Mucosa of rectum (tissue), 2 donors: ENCODE results near the gene CSMD2.

Experiments
- H3K27ac ChIP-seq, 2 donors: one replicate each; pipeline ENCODE4 v1.7.0; 2013; ENCODE audit warnings: inconsistent platforms in 2 of 2, low read depth in 2 of 2, low read length in 2 of 2
- H3K27me3 ChIP-seq, 2 donors: one replicate each; pipeline ENCODE4 v1.7.0; 2013; ENCODE audit warnings: low read length in 2 of 2; ENCODE audit not compliant: control insufficient read depth in 2 of 2, insufficient read depth in 2 of 2
- H3K36me3 ChIP-seq, 2 donors: one replicate each; pipeline ENCODE4 v1.7.0; 2013; ENCODE audit warnings: low read length in 2 of 2; ENCODE audit not compliant: control insufficient read depth in 2 of 2, insufficient read depth in 2 of 2
- H3K4me1 ChIP-seq, 2 donors: one replicate each; pipeline ENCODE4 v1.7.0; 2013; ENCODE audit warnings: low read length in 2 of 2, mild to moderate bottlenecking in 1 of 2; ENCODE audit not compliant: control insufficient read depth in 2 of 2, insufficient read depth in 2 of 2
- H3K4me3 ChIP-seq, 2 donors: one replicate each; pipeline ENCODE4 v1.7.0; 2013; ENCODE audit warnings: low read length in 2 of 2
- H3K9ac ChIP-seq, 2 donors: one replicate each; pipeline ENCODE4 v1.7.0; 2013; ENCODE audit warnings: low read length in 2 of 2, low read depth in 1 of 2, mild to moderate bottlenecking in 1 of 2
- H3K9me3 ChIP-seq, 2 donors: one replicate each; pipeline ENCODE4 v1.7.0; 2013; ENCODE audit warnings: low read length in 2 of 2; ENCODE audit not compliant: control insufficient read depth in 2 of 2
- donor health status: healthy.
- donor health status: Normal muscosa, but diverticular disease.

Gene CSMD2

GRCh38 chr1:33601751-33602150 is 563.3 kb downstream of the CSMD2 start:
- Histone ChIP-seq H3K27me3 (no peaks in the 10 kb centered on the region), H3K27ac (no peak overlapping the region), H3K36me3 (no peaks in the 10 kb centered on the region), H3K9me3 (no peaks in the 10 kb centered on the region), H3K9ac (no peak overlapping the region), H3K4me1 (no peaks in the 10 kb centered on the region), H3K4me3 (no peak overlapping the region)

- H3K4me1 ChIP-seq: no peaks in the 10 kb centered on the region
- no peak overlapping the region for H3K27ac ChIP-seq
- no peaks in the 10 kb centered on the region for H3K36me3 ChIP-seq
- H3K9me3 ChIP-seq: no peaks in the 10 kb centered on the region
- H3K9ac ChIP-seq: no peak overlapping the region
- H3K27me3 ChIP-seq: no peaks in the 10 kb centered on the region
- no peak overlapping the region for H3K4me3 ChIP-seq
Measured at GRCh38 chr1:33599516-33600115, 565.4 kb downstream of the CSMD2 start.

- H3K36me3 ChIP-seq: no peaks in the 10 kb centered on the region
- H3K4me1 ChIP-seq: no peaks in the 10 kb centered on the region
- no peaks in the 10 kb centered on the region for H3K9me3 ChIP-seq
- H3K9ac ChIP-seq: no peak overlapping the region
- peaks cover 2 to 3% of the 10 kb centered on the region in 2 donors for H3K27me3 ChIP-seq
- no peak overlapping the region for H3K27ac ChIP-seq
- no peak overlapping the region for H3K4me3 ChIP-seq
Measured at GRCh38 chr1:33588726-33589125, 576.3 kb downstream of the CSMD2 start.

GRCh38 chr1:33586795-33587194 is 578.2 kb downstream of the CSMD2 start:
- Histone ChIP-seq H3K36me3 (no peaks in the 10 kb centered on the region), H3K9ac (no peak overlapping the region), H3K4me3 (no peak overlapping the region), H3K27me3 (peaks cover 0 to 3% of the 10 kb centered on the region in 2 donors), H3K27ac (no peak overlapping the region), H3K4me1 (no peaks in the 10 kb centered on the region), H3K9me3 (no peaks in the 10 kb centered on the region)

GRCh38 chr1:33586106-33586505 is 578.9 kb downstream of the CSMD2 start:
- no peaks in the 10 kb centered on the region for H3K4me1 ChIP-seq

GRCh38 chr1:33583567-33583966 is 581.5 kb downstream of the CSMD2 start:
- H3K27ac ChIP-seq: no peak overlapping the region
- H3K4me3 ChIP-seq: no peak overlapping the region
- no peaks in the 10 kb centered on the region for H3K4me1 ChIP-seq
- no peak overlapping the region for H3K9ac ChIP-seq
- no peaks in the 10 kb centered on the region for H3K36me3 ChIP-seq
- no peaks in the 10 kb centered on the region for H3K9me3 ChIP-seq
- no peaks in the 10 kb centered on the region for H3K27me3 ChIP-seq

More at GRCh38 chr1:33586106-33586505, 578.9 kb downstream of the CSMD2 start:
- no peaks in the 10 kb centered on the region for H3K36me3 ChIP-seq
- peaks cover 0 to 3% of the 10 kb centered on the region in 2 donors for H3K27me3 ChIP-seq
- no peak overlapping the region for H3K27ac ChIP-seq
- H3K9me3 ChIP-seq: no peaks in the 10 kb centered on the region
- no peak overlapping the region for H3K9ac ChIP-seq
- H3K4me3 ChIP-seq: no peak overlapping the region

GRCh38 chr1:33578557-33579448 is 586.2 kb downstream of the CSMD2 start:
- no peaks in the 10 kb centered on the region for H3K36me3 ChIP-seq
- no peak overlapping the region for H3K9ac ChIP-seq
- H3K9me3 ChIP-seq: no peaks in the 10 kb centered on the region
- no peak overlapping the region for H3K4me3 ChIP-seq
- no peak overlapping the region for H3K27ac ChIP-seq
- H3K27me3 ChIP-seq: no peaks in the 10 kb centered on the region
- H3K4me1 ChIP-seq: no peaks in the 10 kb centered on the region

GRCh38 chr1:33577663-33578062 is 587.4 kb downstream of the CSMD2 start:
- H3K36me3 ChIP-seq: no peaks in the 10 kb centered on the region
- H3K27ac ChIP-seq: no peak overlapping the region
- H3K27me3 ChIP-seq: no peaks in the 10 kb centered on the region
- no peaks in the 10 kb centered on the region for H3K9me3 ChIP-seq
- no peak overlapping the region for H3K9ac ChIP-seq
- H3K4me3 ChIP-seq: no peak overlapping the region
- H3K4me1 ChIP-seq: no peaks in the 10 kb centered on the region

- Histone ChIP-seq H3K9me3 (no peaks in the 10 kb centered on the region), H3K4me3 (no peak overlapping the region), H3K36me3 (no peaks in the 10 kb centered on the region), H3K9ac (no peak overlapping the region), H3K4me1 (no peaks in the 10 kb centered on the region), H3K27me3 (no peaks in the 10 kb centered on the region), H3K27ac (no peak overlapping the region)
Measured at GRCh38 chr1:33576821-33577599, 588.0 kb downstream of the CSMD2 start.
